Endometrium (tissue), 2 donors: Measurements from ENCODE around the gene ANGPTL3.

ENCODE experiments used
- FAIRE-seq: peaks from 2 replicates; lab custom pipeline; 2012; peaks lifted over from hg19 to GRCh38; lab: Jason Lieb, UNC
- donor health status: control.
- donor health status: control.

ANGPTL3 gene

DNA sequence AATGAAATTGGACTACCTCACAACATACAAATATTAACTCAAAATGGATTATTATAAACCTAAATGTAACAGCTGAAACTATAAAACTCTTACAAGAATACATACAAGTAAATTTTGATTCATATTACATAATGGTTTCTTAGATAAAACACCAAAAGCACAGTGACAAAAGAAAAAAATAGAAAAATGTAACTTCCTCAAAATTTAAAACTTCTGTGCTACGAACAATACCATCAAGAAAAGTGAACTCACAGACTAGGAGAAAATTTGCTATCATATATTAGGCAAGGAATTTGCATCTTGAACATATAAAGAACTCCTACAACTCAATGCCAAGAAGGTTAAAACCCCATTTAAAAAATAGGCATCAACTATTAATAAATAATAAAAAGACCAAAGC lies 31.2 kb downstream of the ANGPTL3 start:
- FAIRE-seq = no peak

DNA sequence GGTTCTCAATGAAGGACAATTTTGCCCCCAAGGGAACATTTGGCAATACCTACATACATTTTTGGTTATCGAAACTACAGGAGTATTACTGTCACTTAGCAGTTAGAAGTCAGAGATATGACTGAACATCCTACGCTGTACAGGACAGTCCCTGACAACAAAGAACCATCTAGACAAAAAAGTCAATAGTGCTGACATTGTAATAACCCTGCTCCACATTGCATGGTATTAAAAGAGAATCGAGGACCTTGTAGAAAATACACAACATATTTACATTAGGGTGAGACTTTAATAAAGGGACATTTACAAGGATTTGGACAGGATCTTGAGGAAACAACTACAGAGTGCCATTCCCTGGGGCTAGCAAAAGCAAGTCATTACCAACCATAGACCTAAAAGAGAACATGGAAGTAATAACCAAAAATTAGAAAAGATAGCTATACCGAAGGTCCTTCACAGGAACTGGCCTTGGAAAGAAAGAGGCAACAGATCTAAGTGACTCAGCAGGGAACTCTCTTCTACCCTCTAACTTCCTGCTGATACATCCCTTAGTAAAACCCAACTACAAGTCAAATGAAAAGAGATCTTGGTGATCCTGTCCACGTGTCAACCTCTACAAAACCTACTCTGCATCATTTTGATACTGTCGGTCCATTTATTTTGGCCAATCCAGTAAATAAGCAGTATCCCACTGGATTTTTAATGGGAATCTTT lies 40.2 kb downstream of the ANGPTL3 start:
- FAIRE-seq = no peak

- no peak for FAIRE-seq
Measured at GRCh38 chr1:62643283-62643682, 46.0 kb downstream of the ANGPTL3 start.

DNA sequence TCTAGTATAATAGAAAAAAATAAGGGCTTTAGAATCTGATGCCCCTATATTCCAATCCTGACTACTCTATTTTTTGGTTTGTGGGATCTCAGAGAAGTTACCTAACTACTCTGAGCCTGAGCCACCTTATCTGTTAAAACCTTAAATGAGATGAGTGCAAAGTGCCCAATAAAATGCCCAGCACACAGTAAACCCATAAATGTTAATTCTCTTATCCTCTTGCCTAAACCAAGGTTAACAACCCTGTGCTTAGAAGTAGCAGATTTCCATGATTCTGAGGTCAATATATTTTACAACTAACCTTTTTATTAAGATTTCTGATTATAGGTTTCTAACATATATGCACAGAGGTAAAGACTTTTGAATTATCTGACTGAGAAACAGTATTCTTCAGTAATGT lies 55.1 kb downstream of the ANGPTL3 start:
- FAIRE-seq = no peak

DNA sequence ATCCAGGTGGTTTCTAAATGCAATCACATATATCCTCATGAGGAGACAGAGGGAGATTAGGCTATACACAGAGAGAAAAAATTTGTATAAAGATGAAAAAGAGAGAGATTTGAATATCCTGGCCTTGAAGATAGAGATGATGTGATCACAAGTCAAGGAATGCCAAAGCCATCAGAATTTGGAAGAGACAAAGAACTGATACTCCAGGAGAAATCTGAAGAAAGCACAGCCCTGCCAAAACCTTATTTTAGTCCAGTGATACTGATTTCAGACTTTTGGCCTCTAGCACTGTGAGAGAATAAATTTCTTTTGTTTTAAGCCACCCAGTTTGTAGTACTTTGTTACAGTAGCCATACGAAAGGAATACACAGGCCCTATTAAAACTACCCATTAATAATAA lies 57.4 kb downstream of the ANGPTL3 start:
- FAIRE-seq = no peak
